H7 (cell line): ENCODE measurements around the gene DCUN1D3. TPM values are rescaled to one million over a fixed set of nuclear protein-coding genes. Genes with fewer than 3 reads are reported as not detected.
"Not testable (repeated sequence)": the region's sequence is repeated elsewhere in the genome, so short reads cannot be mapped to it uniquely, and the experiment has no call there.

Source experiments
- DNase-seq: peaks from one replicate; pipeline ENCODE4 v3.0.0; 2012
- H3K27me3 ChIP-seq: 2 replicates; pipeline ENCODE4 v1.6.0; 2011; ENCODE audit warnings: mild to moderate bottlenecking, low read length; ENCODE audit not compliant: control insufficient read depth, insufficient read depth
- H3K36me3 ChIP-seq: replicated peaks from 2 replicates; pipeline ENCODE4 v1.5.1; 2011; ENCODE audit warnings: low read length; ENCODE audit not compliant: control insufficient read depth, insufficient read depth
- H3K4me3 ChIP-seq: 2 replicates; pipeline ENCODE4 v1.5.1; 2011; ENCODE audit warnings: low read depth, mild to moderate bottlenecking, control low read depth, low read length, moderate library complexity; ENCODE audit not compliant: insufficient read depth
- total RNA-seq: library from RNA; depleted of rRNA; stranded (reverse); fragments of >200 nt; shearing (Covaris generic); gene quantifications from 2 replicates; pipeline ENCODE4 v1.2.3, GENCODE V29; 2014; rRNA removed

Gene DCUN1D3
- total RNA-seq, 1 experiment from 2014 or later, result 11.9 TPM

DNA sequence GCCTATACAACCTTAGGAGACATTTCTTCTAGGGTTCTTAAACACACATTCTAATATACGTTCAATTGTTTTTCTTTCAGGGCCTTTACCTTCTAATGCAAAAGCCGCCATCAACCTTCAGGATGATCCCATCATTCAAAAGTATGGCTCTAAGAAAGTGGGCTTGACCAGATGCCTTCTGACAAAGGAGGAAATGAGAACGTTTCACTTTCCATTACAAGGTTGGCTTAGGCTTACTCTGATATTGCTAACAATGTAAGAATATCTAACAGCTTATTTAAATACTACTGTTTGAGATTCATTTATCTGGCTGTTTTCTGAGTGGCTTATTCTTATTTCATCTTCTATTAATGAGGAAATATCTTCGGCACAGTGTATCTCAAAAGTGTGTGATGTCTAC lies 78.5 kb downstream of the DCUN1D3 start:
- no peak overlapping the region for H3K4me3 ChIP-seq
- peaks cover 1% of the 10 kb centered on the region; the same call in 1 of the 2 replicates for H3K36me3 ChIP-seq
- H3K27me3 ChIP-seq, result no peaks in the 10 kb centered on the region
- DNase-seq, result no peak

- no peak overlapping the region for H3K4me3 ChIP-seq
- H3K27me3 ChIP-seq, result no peaks in the 10 kb centered on the region
- peaks cover 2% of the 10 kb centered on the region for H3K36me3 ChIP-seq
- no peak for DNase-seq
These were observed 81.1 kb downstream of the DCUN1D3 start for GRCh38 chr16:20818929-20819585.

DNA sequence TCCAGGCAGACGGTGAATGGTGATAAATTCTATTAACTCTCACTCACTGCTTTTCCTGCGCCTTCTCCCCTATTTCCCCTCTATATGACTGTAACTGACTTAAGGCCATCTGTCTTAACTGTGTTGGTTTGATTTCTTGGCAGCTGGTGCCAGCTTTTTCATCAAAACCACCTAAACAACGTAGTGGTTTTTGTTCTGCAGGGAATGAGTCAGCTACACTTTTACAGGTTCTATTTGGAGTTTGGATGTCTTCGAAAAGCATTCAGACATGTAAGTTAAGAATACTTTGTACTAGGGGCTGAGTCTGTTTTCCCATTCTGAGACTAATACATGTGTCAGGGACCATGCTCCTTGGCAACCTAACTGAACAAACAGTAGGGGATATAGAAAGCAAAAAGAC lies 85.4 kb downstream of the DCUN1D3 start:
- Histone ChIP-seq H3K36me3 (peaks cover 1% of the 10 kb centered on the region), H3K4me3 (no peak overlapping the region), H3K27me3 (no peaks in the 10 kb centered on the region)
- DNase-seq, result no peak

DNA sequence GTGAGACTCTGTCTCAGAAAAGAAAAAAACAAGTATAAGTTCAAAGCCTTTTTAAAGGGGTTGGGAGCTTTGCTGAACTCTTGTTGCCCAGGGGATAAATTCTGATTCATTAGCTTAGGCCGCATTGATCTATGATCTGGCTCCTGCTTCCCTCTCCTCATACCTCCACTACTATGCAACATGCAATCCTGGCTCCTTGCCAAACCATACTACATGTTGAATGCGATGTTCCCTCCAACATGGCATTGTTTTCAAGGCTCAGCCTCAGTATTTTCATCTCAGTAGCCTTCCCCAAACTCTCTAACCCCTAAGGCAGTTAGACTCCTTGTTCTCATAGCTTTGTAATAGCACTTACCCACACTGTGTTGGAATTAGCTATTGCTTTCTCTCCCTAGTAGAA lies 87.6 kb downstream of the DCUN1D3 start:
- Histone ChIP-seq H3K36me3 (peaks cover 1% of the 10 kb centered on the region), H3K4me3 (no peak overlapping the region), H3K27me3 (no peaks in the 10 kb centered on the region)
- DNase-seq, result no peak

DNA sequence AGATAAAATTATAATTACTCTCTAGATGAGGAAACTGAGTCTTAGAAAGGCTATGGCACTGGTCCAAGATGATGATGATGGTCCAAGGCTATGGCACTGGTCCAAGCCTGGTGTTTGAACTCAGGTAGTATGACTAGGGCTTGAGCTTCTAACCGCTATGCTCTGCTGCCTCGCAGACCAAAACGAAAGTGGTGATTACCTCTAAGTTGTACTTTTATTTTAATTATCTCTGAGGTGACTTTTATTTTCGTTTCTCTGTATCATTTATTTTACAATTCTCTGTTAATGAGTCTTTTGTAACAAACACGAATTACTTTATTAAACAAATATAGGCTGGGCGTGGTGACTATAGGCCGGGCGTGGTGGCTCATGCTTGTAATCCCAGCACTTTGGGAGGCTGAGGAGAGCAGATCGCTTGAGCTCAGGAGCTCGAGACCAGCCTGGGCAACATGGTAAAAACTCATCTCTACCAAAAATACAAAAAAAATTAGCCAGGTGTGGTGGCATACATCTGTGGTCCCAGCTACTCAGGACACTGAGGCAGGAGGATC lies 88.2 kb downstream of the DCUN1D3 start:
- H3K36me3 ChIP-seq, result peaks cover 1% of the 10 kb centered on the region
- no peak for DNase-seq
- H3K27me3 ChIP-seq, result no peaks in the 10 kb centered on the region
- H3K4me3 ChIP-seq, result no peak overlapping the region

GRCh38 chr16:20807862-20808261 lies 92.3 kb downstream of the DCUN1D3 start:
- Histone ChIP-seq H3K4me3 (no peak overlapping the region), H3K27me3 (no peaks in the 10 kb centered on the region), H3K36me3 (no peaks in the 10 kb centered on the region)
- DNase-seq, result no peak

- Histone ChIP-seq H3K27me3 (no peaks in the 10 kb centered on the region), H3K4me3 (peak within 1 kb of the TSS; percentile 90), H3K36me3 (no peaks in the 10 kb centered on the region)
- peak; percentile 87 for DNase-seq
These were observed 93.7 kb downstream of the DCUN1D3 start, which contains the start of the genes ERI2 and REXO5 for GRCh38 chr16:20806168-20807050. ERI2 (minus strand) TSS chr16:20806472; CDS start chr16:20806430, 42 bp downstream. REXO5 (plus strand) TSS chr16:20806527; CDS start chr16:20806954, 427 bp downstream.

DNA sequence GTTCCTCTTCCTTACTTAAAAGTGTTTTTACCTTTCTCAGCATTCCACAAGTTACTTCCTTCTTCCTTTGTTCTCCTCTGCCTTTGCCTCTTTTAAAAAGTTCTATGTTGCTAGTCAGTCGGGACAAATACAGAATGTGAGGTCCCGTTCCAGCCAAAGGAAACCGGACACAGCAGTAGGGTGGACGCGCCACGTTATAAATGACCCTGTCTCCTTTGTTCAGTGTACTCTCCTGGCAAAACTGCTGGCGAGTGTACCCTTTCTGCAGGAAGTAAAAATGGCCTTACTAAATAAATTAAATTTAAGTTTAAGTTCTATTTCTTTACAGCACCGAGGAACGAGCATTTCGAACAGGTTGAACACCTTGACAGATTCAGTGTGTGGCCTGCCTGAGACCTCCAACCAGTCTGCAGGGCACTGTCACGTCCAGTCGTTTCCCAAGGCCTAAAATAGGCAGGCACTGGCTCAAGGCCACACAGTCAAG lies 94.4 kb downstream of the DCUN1D3 start:
- peak overlapping the region; percentile 90 for H3K4me3 ChIP-seq
- not testable (repeated sequence) for DNase-seq, H3K27me3 ChIP-seq, H3K36me3 ChIP-seq

Other genes with a start within 250 kb of the DCUN1D3 start
- gene ACSM1, start 202.7 kb downstream of the DCUN1D3 start, total RNA-seq, result 0.10 and 0.26 TPM in 2 replicates
- 62.0 and 62.2 TPM in 2 replicates for gene THUMPD1, start 158.5 kb downstream of the DCUN1D3 start, total RNA-seq
- 2.4 and 6.2 TPM in 2 replicates for gene ACSM3, start 136.3 kb downstream of the DCUN1D3 start, total RNA-seq
- 19.1 and 33.7 TPM in 2 replicates for gene ERI2, start 93.9 kb downstream of the DCUN1D3 start, total RNA-seq
- gene REXO5, start 93.8 kb downstream of the DCUN1D3 start, total RNA-seq, result 9.5 and 11.3 TPM in 2 replicates
- gene LYRM1, start 413 bp upstream of the DCUN1D3 start, total RNA-seq, result 29.8 and 42.4 TPM in 2 replicates